Measurements from ENCODE around the gene IL13RA2.

Gene IL13RA2, protein sequence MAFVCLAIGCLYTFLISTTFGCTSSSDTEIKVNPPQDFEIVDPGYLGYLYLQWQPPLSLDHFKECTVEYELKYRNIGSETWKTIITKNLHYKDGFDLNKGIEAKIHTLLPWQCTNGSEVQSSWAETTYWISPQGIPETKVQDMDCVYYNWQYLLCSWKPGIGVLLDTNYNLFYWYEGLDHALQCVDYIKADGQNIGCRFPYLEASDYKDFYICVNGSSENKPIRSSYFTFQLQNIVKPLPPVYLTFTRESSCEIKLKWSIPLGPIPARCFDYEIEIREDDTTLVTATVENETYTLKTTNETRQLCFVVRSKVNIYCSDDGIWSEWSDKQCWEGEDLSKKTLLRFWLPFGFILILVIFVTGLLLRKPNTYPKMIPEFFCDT
- 0 reads per million in 2 experiments for total RNA-seq

DNA sequence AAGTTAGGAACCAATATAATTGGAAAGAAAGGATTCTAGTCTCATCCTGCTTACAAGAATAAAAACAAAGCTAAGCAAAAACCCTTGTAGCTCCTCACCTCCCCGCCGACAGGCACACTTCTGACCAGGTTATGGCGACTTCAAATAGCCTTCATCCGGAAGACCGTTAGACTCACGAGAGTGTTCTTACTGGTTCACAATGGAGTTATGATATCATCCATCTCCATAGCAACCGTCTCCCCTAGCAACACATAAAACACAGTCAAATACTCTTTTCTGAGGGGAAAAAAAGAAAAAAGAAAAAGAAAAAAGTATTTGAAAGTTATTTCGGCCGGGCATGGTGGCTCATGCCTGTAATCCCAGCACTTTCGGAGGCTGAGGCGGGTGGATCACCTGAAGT lies at the start of gene IL13RA2:
Gene IL13RA2 (minus strand): TSS at position 162 of the 400 bp plus-strand sequence. CDS start 347 bp downstream, outside the sequence.
- no peak for DNase-seq (ENCODE audit: low read depth)

DNA sequence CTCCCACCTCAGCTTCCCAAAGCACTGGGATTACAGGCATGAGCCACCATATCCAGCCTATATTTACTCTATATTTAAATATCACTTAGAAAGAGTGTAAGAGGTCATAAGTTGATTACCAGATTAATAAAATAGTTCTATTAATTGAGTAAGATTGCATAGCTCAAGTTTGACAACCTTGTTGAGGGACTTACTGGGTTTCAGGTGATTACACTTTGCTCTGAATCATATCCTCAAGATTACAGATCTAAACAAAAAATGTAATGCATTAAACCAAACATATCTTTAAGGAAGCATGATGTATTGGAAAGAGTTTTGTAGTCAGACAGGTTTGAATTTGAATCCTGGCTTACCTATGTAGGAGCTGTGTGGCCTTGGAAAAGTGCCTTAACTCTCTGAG lies 47.9 kb upstream of the IL13RA2 start:
- no peak for DNase-seq (ENCODE audit: low read depth)

DNA sequence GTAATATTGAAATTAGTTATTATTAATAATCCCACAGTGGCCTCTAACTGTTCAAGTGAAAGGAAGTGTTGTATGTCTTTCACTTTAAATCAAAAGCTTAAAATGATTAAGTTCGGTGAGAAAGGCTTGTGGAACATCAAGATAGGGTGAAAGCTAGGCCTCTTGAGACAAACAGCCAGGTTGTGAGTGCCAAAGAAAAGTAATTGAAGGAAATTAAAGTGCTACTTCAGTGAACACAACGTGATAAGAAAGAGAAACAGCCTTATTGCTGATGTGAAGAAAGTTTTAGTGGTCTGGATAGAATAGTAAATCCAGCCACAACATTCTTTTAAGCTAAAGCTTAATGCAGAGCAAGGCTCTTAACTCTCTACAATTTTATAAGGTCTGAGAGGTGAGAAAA lies 42.6 kb upstream of the IL13RA2 start:
- no peak for DNase-seq (ENCODE audit: low read depth)

DNA sequence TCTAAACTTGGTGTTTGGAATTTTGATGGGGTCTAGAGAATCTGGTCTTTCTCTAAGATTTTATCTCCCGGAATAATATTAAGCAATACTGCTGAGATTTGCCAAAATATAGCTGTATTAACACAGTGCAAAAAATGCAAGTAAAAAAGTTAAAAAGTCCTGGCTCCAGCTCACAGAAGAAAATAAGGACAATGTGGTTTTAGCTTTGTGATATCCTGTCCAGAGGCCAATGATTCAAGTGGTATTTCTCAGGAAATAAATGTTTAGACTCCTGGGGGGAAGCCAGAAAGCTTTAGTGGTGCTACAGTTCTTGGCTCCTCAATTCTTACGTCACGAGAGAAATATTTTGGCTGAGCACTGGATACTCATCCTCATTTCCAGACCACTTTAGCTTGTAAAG lies 40.9 kb upstream of the IL13RA2 start:
- no peak for DNase-seq (ENCODE audit: low read depth)

DNA sequence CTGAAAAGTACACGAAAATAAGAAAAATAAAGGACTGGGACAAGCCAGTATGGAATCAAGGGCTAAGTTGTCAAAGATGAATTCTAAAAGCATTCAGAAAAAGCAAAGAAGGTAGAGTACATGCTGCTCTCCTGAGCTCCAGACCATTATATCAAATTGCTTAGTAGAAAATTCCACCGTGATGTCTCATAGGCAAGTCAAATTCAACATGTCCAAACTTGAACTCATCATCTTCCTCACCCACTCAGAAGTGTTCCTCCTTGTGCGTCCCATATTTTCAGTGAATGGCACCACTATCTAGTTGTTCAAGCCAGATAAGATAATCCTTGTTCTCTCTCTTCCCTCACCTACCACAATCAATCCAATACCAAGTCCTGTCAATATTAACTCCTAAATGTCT lies 37.5 kb upstream of the IL13RA2 start:
- DNase-seq (ENCODE audit: low read depth): no peak

DNA sequence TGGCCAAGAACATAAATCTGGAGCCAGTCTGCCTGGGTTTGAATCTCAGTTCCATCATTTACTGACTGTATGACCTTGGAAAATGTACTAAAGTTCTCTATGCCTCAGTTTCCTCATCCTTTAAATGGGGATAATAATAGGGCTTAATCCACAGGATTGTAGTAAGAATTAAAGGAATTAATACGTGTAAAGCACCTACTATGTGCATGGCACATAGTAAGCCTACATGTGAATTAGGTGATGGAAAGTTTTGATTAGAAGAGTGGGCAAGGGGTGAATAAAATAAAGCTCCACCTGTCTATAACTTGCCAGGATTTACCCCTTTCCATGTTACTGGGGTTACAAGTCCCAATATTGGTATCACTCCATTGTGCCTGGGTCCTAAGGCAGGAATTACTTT lies 35.8 kb upstream of the IL13RA2 start:
- no peak for DNase-seq (ENCODE audit: low read depth)

DNA sequence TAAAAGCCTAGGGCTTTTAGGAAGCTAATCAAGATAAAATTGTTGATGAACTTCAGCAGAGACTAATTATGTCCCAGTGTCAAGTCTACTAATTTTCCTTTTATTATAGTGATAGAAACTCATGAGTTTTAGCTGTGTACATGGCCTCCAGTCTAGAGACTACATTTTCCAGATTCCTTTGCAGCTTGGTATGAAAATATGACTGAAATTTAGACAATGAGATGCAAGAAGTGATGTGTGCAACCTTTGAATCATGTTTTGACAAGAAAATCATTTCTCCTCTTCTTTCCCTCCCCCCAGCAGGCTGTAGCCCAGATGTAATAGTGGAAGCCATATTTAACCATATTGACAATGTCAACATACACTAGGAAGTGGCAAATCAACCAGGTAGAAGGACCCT lies 30.3 kb upstream of the IL13RA2 start:
- DNase-seq (ENCODE audit: low read depth): no peak

DNA sequence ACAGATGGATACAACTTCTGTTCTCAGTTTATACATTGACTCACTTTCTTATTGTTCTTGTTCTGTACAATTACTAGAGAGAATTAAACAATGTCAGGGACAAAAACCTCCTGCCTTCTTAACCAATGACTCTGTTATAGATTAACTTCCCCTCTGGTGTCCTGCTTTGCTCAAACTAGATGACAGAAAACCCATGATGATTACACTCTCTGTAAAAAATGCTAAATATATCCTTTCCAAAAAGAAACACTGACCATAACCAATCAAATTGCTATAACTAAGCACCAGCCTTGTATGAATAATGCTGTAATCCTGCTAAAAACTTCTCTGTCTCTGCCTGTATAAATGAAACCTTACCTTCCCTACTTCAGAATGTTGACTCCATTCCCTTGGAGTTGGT lies 29.8 kb upstream of the IL13RA2 start:
- DNase-seq (ENCODE audit: low read depth): no peak

DNA sequence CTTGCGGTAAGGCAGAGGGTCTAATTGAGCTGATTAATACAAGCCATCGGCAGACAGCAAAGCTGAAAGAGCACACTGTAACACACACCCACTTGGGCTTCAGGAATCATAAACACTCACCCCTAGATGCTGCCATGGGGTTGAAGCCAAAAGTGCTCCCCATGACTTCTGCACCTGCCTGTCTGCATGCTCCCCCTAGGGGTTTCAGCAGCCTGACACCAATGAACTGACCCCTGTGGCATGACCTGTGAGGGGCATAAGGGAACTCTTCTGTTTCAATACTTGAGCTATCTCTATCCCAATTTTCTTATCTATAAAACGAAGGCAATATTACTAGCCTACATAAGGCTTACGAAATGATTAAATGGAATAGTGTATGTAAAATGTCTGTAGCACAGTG lies 23.0 kb upstream of the IL13RA2 start:
- DNase-seq (ENCODE audit: low read depth): no peak

DNA sequence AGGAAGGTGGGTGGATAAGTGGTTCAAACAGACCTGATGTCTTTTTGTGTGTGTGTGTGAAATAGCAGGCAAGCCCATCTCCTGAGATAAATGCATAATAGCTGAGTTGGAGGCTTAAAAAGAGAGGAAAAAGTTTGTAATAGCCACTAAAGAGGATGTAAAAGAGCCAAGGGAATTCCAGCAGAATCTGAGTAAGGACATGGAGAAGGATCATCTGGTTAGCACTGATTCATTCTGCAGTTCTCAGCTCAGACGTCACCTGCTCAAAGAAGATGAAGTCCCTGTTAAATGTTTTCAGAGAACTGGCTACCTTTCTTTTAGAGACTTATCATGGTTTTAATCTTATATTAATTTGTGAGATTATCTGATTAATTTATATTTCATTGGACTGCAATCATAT lies 21.0 kb upstream of the IL13RA2 start:
- no peak for DNase-seq (ENCODE audit: low read depth)

DNA sequence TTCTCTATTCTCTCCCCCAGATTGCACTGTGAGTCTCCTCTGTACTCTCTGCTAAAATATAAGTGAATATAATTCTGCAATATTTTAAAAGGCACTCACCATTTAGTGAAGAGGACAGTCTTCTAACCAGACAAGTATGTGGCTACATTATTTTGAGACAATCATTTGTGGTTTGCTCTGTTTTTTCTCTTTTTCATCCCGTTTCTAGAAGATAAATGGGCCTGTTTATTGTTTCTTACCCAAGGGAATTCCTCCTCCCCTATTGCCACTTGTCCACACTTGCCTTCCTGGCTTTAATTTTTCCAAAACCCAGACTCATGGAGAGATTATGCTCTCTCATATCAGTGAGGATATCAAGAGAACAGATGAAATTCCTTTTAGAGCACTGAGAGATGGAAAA lies 18.6 kb upstream of the IL13RA2 start:
- DNase-seq (ENCODE audit: low read depth): no peak

DNA sequence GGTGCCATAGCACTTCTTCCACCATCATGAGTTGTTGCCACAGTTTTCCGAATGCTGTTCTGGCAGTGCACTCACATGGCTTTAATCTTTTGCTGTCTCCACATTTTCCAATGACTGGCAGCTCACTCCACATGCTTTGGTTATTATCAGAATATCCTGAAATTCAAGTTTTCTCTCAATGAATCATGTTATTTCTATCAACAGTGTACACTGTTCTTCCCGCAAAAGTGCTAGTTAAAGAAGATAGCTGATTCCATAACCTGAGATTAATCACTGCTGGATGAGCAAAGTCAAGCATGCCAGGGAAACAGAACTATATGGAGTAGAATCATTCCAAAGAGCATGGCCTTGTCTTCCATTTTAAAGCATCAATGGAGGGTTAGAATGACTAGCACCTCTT lies 14.6 kb upstream of the IL13RA2 start:
- DNase-seq (ENCODE audit: low read depth): no peak

DNA sequence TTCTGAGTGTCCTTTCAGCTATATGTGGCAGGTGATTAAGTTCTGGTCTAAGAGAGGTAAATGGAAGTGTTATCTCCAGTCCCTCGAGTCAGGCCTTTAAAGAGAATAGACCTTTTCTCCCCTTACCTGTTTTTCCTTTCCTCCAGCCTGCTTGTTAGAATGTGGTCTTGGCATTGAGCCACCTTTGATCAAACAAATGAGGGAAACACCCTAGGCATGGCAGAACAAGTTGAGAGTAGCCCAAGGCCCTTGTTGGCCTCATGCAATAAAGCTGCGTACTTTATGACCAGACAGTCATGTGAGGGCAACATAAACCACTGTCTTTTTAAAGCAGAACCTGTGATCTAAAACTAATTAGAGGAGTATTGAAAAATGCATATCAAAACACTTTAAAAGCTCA lies 13.2 kb upstream of the IL13RA2 start:
- no peak for DNase-seq (ENCODE audit: low read depth)

DNA sequence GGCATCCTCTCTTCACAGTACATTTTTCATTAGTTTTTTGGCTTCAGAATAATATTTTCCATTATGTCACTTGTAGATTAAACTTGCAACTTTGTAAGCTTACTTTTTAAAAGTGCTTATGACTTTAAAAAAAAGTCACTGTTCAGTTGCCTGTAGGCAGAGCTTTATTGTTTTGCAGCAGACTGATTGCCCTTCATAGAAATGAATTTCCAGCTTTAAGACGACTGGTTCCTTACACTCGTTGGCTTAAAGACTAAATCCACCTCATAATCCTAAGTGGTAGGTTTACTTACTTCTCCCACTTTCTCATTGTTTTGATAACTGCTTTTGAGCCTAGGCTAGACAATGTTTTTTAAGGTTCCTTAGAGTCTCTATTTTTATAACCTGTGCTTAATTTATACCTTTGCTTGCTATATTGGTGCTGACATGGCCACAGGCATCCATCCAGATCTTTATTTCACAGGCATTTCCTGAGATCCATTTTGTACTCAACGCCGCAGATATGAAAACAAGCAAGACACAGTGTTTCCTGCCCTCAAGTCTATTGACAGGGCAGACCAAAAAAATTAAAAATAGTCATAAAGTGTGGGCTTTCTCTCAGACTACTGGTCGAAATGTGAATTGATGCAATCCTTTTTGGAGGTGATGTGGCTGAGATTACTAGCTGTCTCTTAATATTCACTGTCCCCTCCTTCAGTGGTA lies 12.6 kb upstream of the IL13RA2 start:
- no peak for DNase-seq (ENCODE audit: low read depth)

DNA sequence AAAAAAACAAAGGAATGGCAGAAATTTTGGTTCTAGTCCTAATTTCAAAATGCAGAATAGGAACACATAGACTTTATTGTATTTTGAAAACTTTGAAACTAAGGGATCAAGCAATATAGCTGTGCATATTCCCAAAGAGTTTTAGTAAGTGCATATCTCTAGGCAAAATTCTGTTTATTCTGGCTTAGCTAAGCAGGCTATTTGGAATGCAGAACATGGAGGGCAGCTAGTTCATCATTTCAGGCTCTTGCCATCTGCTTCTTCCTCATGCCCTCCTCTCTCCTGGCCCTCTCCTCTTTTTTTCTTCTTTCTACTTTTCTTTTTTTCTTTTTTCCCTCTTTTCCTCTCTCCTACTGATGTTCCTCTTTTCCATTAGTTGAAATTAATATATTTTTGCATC lies 12.0 kb upstream of the IL13RA2 start:
- no peak for DNase-seq (ENCODE audit: low read depth)

DNA sequence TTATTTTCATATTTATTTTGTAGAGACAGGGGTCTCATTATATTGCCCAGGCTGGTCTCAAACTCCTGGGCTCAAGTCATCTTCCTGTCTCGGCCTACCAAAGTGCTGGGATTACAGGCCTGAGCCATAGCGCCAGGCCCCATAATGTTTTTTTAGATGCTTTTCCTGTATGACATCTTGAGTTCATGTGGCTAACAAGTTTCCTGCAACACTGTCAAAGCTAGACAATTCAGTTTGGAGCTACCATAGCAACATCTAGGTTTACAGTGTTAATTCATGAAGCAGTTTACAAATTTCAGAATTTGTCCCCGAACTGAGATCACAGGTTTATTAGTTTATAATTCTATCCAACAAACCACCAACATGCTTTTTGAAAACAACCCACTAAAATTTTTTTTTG lies 6.4 kb upstream of the IL13RA2 start:
- no peak for DNase-seq (ENCODE audit: low read depth)

DNA sequence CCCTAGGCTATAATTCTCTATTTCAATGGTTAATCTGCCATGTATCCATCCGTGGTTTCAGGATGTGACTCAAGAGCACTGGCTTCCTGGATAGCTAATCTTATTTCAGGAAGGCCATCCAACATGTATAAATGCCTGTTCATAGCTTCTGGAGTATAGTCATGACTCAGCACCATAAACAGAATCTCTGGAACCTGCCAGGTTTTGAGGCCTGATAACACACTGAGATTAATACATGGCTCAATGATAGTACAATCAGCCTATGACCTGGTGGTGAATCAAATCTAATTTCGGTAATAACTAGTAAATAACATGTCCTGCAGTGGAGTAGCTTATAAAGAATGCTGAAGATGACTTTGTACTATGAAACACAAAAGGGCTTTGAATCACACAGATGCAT lies 5.7 kb upstream of the IL13RA2 start:
- DNase-seq (ENCODE audit: low read depth): no peak

DNA sequence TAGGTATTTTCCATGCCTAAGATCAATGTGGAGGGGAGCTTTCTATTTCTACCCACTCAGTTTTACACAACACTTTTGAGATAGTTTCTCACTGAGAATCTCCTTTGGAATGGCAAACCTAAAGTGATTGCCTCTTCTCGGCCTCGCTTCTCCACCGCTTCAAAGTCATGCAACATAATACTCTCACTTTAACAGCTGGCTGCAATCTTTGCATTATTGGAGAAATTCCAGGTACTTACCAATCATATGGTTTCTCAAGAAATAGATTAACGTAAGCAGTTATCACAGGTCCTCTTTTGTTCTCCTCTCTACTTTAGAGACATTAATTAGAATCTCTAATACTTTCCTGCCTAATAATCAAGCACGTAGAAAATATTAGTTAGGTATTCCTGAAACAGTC lies 3.7 kb upstream of the IL13RA2 start:
- DNase-seq (ENCODE audit: low read depth): no peak

DNA sequence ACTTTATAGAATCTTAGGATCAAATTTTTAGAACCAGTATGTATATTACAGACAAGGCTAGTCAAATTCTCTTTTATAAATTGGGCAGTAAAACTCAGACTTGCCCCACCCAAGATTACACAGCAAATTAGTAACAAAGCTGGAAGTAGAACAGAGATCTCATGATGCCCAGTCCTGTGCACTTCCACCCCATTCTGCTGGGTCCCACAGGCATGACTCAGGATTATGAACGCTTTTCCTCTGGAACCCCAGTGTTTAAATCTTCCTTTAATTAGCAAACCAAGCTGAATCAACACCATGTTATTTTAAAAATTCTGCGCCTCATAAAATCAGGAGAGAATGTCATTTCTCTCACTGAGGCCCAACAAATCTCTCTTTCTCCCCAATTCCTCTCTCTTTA lies 1.5 kb upstream of the IL13RA2 start:
- no peak for DNase-seq (ENCODE audit: low read depth)

DNA sequence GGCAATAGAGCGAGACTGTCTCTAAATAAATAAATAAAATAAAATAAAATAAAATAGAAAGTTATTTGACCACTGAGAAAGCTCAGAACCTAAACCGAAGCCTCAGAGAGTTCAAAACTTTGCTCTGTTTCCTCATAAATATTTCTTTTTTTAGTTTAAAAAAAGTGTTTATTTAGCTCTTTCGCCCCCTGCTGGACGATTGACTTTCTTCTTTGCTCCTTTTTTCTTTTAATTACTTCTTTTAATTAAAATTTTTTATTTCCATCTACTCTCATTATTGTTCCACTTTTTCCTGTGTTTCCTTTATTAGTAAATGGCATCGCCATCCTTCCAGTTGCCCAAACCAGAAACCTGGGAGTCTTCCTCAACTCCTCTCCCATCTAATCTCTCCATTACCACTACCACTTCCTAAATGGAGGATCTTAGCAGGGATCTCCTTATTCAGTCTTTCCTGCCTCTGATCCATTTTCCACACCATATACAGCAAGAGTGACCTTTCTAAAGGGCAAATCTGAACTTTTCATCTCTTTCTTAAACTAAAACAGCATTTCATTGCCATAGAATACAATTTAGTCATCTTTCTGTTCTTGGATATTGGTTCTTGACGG lies 728 bp upstream of the IL13RA2 start:
- DNase-seq (ENCODE audit: low read depth): no peak

DNA sequence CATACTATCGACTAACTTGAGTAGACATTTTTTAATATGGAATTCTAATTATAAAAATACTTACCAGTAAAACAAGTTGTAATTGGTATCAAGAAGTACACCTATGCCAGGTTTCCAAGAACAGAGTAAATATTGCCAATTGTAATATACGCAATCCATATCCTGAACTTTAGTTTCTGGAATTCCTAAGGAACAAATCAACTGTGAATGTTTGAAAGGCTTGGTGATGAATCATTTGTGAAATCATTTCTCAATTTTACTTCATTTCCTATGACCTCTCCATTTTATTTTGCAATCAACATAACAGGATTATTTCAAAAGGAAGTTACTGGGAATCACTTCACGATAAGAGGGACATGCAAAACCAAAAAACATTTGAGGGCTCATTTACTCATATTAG lies 3.7 kb downstream of the IL13RA2 start:
- DNase-seq (ENCODE audit: low read depth): no peak

DNA sequence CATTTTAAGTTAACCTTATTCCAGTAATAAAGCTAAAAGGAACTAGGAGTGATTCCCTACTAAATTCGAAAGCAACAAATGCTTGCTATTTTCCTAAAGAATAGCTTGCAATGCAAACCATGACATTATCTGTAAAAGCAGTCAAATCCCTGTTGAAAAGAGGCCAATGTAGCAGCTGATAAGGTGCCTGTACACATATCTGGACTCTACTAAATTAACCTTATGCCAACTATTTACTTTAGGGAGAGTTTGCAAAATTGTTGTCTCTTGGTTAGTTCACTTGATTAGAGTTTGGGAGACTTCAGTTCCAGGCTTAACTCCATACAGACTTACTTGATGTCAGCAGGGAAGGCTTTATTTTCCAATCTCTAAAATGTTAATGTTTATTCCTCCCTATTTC lies 6.0 kb downstream of the IL13RA2 start:
- DNase-seq (ENCODE audit: low read depth): no peak

DNA sequence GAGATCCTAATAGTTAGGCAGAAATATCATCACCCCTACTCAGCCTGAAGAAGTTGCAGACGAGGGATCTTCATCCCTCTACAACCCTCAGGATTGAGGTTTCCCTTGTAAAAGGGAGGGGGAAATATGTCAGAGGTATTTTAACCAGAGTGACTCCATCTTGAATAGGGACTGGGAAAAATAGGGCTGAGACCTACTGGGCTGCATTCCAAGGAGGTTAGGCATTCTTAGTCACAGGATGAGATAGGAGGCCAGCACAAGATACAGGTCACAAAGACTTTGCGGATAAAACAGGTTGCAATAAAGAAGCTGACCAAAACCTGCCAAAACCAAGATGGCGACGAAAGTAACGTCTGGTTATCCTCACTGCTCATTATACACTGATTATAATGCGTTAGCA lies 17.5 kb downstream of the IL13RA2 start:
- no peak for DNase-seq (ENCODE audit: low read depth)

All from T follicular helper cell (primary cell).